Coronary artery (tissue), 2 donors: Measurements from ENCODE around the gene ATF6.

Experiments
- DNase-seq: peaks from one replicate; pipeline ENCODE4 v3.0.0-alpha.2; 2017; ENCODE audit warnings: low spot score
- H3K27ac ChIP-seq, 2 donors: fragments of 200-600 bp; sonication (generic); one replicate each; pipeline ENCODE4 v1.5.1; 2016 to 2019
- H3K4me3 ChIP-seq: fragments of 200-600 bp; sonication (generic); 2 replicates; pipeline ENCODE4 v1.5.1; 2016; ENCODE audit warnings: mild to moderate bottlenecking, moderate library complexity
- TF ChIP-seq, protein P1 (sequence below): fragments of 200-600 bp; sonication (generic); IDR thresholded peaks from one replicate; pipeline ENCODE4 v1.5.1; 2019; ENCODE audit warnings: antibody characterized with exemption

The ATF6 gene

DNA sequence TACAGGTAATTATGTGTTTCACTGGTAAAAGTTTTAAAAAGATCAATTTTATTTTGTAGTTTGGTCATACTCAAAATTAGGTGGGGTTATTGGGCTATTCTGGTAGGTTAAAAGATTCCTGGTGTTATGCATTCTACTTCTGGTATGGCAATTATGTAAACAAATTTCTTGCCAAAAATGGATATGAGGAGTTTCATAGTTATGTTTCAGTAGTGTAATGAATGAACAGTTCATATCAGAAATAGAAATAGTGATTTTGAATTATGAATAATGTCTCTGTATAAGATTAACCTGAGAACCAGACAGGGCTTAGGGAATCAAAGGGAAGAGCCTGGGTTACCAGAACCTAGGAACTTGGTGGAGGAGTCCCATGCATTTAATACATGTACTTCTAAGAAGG lies 15.9 kb downstream of the ATF6 start:
- no peak overlapping the region for H3K27ac ChIP-seq
- no peak for DNase-seq
- TF ChIP-seq, protein P1, sequence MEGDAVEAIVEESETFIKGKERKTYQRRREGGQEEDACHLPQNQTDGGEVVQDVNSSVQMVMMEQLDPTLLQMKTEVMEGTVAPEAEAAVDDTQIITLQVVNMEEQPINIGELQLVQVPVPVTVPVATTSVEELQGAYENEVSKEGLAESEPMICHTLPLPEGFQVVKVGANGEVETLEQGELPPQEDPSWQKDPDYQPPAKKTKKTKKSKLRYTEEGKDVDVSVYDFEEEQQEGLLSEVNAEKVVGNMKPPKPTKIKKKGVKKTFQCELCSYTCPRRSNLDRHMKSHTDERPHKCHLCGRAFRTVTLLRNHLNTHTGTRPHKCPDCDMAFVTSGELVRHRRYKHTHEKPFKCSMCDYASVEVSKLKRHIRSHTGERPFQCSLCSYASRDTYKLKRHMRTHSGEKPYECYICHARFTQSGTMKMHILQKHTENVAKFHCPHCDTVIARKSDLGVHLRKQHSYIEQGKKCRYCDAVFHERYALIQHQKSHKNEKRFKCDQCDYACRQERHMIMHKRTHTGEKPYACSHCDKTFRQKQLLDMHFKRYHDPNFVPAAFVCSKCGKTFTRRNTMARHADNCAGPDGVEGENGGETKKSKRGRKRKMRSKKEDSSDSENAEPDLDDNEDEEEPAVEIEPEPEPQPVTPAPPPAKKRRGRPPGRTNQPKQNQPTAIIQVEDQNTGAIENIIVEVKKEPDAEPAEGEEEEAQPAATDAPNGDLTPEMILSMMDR: no peak
- H3K4me3 ChIP-seq: no peak overlapping the region

DNA sequence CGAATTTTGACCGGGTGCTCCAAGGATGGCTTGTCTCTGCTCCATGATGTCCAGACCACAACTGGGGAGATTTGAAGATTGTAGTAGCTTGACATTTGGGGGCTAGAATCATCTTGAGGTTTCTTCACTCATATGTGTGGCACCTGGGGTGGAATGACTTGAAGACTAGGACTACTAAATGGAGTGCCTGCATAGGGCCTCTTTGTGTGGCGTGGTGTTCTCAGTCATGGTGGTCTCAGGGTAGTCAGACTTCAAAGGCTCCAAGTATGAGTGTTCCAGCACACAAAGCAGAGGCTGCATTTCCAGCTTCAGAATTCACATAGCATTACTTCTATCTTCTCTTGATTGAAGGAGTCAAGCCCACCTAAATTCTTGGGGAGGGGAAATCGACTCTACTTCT lies 16.8 kb downstream of the ATF6 start:
- Histone ChIP-seq H3K27ac (no peak overlapping the region), H3K4me3 (no peak overlapping the region)
- TF ChIP-seq, protein P1: no peak
- no peak for DNase-seq

DNA sequence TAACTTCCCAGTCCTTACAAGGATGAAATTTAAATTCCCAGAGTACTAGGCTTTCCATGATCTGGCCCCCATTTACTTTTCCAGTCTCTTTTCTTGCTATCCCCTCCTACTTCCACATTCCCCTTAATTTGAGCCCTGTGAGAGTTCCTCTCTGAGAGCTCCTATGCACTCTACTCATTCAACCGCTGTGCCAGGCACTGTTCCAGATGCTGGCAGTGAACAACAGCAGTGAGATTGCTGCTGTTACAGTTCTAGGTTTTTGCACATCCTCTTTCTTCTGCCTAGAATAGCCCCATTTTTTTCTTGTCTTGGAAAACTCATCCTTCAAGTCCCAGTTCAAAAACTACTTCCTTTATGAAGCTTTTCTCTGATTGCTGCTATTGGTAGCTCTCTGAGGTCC lies 18.8 kb downstream of the ATF6 start:
- no peak overlapping the region for H3K27ac ChIP-seq
- no peak for DNase-seq
- TF ChIP-seq, protein P1: no peak
- no peak overlapping the region for H3K4me3 ChIP-seq

DNA sequence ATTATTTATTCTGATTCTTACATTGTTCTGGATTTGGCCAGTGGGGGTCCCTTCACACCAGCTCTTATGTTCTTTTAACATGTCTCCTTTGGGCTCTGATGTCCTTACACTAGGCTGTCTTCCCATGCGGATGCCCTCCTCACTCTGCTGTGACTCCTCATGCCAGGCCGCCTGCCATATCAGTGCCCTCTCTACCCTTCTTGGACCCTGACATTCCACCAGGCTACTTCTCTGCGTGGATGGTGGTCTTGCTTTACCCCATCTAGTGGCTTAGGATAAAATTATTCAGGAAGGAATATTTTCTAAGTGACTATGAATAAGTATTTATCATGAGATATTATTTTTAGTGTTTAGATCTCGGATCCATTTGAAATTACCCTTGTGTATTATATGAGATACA lies 21.2 kb downstream of the ATF6 start:
- TF ChIP-seq, protein P1: no peak
- DNase-seq: no peak
- Histone ChIP-seq H3K4me3 (no peak overlapping the region), H3K27ac (no peak overlapping the region)

DNA sequence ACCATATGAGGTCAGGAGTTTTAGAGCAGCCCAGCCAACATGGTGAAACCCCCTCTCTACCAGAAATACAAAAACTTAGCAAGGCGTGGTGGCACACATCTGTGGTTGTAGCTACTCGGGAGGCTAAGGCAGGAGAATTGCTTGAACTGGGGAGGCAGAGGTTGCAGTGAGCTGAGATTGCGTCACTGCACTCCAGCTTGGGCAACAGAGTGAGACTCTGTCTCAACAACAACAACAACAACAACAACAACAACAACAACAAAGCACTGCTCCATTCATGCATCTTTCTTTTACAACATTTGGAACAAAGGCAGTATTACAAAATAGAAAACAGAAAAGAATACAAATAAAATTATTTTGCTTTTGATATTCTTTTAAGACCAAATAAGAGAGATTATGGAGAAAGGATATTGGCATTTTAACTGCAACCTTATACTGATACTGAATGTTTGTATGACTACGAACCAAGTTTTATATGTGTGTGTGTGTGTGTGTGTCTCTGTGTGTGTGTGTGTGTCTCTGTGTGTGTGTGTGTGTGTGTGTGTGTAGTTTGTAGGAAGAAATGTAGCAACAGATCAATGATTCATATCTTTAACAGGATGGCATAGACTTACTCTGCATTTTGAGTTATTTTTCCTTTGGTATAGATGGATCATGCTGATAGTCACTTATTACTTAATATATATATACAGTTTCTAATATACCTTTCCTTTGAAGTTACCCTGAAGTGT lies 24.6 kb downstream of the ATF6 start:
- Histone ChIP-seq H3K27ac (no peak overlapping the region), H3K4me3 (no peak overlapping the region)
- TF ChIP-seq, protein P1: no peak
- DNase-seq: no peak

DNA sequence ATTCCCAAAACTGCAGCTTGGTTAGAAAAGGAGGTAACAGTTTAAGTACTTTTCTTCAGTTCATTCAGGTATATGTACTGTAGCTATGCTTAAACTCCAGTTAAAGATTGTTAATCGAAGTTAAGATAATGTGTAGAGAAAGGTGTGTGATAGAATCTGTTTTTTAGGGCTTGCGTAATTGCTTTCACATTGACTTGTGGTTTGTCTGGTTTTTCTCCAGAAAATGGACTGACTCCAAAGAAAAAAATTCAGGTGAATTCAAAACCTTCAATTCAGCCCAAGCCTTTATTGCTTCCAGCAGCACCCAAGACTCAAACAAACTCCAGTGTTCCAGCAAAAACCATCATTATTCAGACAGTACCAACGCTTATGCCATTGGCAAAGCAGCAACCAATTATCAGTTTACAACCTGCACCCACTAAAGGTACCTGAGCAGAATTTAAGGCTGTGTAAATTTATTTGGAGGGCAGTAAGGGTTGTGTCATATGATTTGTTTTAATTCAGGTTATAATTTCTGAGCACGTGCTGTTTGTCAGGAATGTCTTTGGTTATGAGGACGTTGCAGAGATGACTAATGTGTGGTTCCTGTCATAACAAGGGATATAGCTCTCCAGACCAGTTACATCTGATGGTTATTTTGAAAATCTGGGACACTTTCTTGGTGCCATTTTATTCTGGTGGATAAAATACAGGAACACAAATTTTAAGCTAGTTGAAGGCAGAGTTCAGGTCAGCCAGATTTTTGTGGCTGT lies 26.0 kb downstream of the ATF6 start:
- Histone ChIP-seq H3K27ac (no peak overlapping the region), H3K4me3 (no peak overlapping the region)
- no peak for DNase-seq
- TF ChIP-seq, protein P1: no peak

DNA sequence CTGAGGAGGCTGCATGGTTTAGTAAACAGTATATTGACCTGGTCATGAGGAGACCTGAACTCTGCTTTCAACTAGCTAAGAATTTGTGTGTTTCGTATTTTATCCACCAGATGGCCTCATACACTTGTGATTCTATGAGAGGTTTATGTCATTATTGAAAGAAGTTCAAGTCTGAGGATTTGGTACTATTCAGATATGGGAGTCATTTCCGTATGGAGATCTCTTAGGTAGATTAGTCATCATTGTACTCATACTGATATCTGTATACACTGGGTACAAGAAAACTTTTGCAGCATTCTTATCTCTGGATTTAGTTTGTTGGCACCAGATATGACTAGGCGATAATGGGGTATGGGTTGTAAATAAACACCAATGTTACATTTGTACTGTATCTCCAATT lies 26.6 kb downstream of the ATF6 start:
- TF ChIP-seq, protein P1: peak; percentile 44
- Histone ChIP-seq H3K27ac (no peak overlapping the region), H3K4me3 (no peak overlapping the region)
- DNase-seq: no peak
